CD4-positive, alpha-beta T cell (primary cell): Measurements from ENCODE around the gene RADIL. TPM values are rescaled to one million over a fixed set of nuclear protein-coding genes. Genes with fewer than 3 reads are reported as not detected.

ENCODE experiments used
- ATAC-seq: fragments of 200-7000 bp; cut with Tn5 transposase; one replicate; pipeline ENCODE4 v1.10.0; 2022; ENCODE audit warnings: mild to moderate bottlenecking; ENCODE audit not compliant: poor library complexity
- CTCF ChIA-PET: fragments of 350-600 bp; sonication (Branson Sonifier 250); formaldehyde crosslinking; loops from one replicate; lab custom pipeline; 2021; ENCODE audit warnings: antibody characterized with exemption, inconsistent platforms; lab: Charles Lee
- POLR2A ChIA-PET: fragments of 350-600 bp; sonication (Branson Sonifier 250); formaldehyde crosslinking; loops from one replicate; lab custom pipeline; 2021; ENCODE audit warnings: antibody characterized with exemption, inconsistent platforms; lab: Charles Lee
- DNase-seq, 14 experiments: peaks; one replicate each; pipeline ENCODE4 v3.0.0-alpha.2; 2013 to 2020; ENCODE audit warnings: mixed read lengths in 2 of 14
- H3K27ac ChIP-seq, 2 donors: one replicate each; pipeline versions ENCODE4 v1.5.1 to v1.7.0; 2013; ENCODE audit warnings: low read length in 2 of 2, low read depth in 1 of 2, mild to moderate bottlenecking in 1 of 2
- H3K27me3 ChIP-seq, 2 experiments: 1 replicate in 1 of 2; 2 replicates in 1 of 2; pipeline versions ENCODE4 v1.6.1 to v1.7.0; 2013; ENCODE audit warnings: low read length in 2 of 2, control low read depth in 1 of 2, mild to moderate bottlenecking in 1 of 2, moderate library complexity in 1 of 2; ENCODE audit not compliant: insufficient read depth in 2 of 2, control insufficient read depth in 1 of 2
- H3K36me3 ChIP-seq: one replicate; pipeline ENCODE4 v1.6.1; 2013; ENCODE audit warnings: low read length, control low read depth; ENCODE audit not compliant: insufficient read depth
- H3K4me1 ChIP-seq: one replicate; pipeline ENCODE4 v1.6.1; 2013; ENCODE audit warnings: low read length, control low read depth; ENCODE audit not compliant: insufficient read depth
- H3K4me3 ChIP-seq: one replicate; pipeline ENCODE4 v1.5.1; 2013; ENCODE audit warnings: mild to moderate bottlenecking, low read length, moderate library complexity
- H3K9me3 ChIP-seq, 2 experiments: 1 replicate in 1 of 2; 2 replicates in 1 of 2; pipeline versions ENCODE4 v1.6.1 to v1.7.0; 2013; ENCODE audit warnings: low read length in 2 of 2, mild to moderate bottlenecking in 2 of 2, control low read depth in 1 of 2, moderate library complexity in 1 of 2; ENCODE audit not compliant: control insufficient read depth in 1 of 2, insufficient read depth in 1 of 2
- H3K27ac Mint-ChIP-seq: one replicate; pipeline ENCODE4 v1.8.0; 2020; ENCODE audit warnings: mixed read lengths
- H3K27me3 Mint-ChIP-seq: one replicate; pipeline ENCODE4 v1.8.0; 2021; ENCODE audit warnings: mixed read lengths
- H3K36me3 Mint-ChIP-seq: one replicate; pipeline ENCODE4 v1.8.0; 2021; ENCODE audit warnings: low read depth, mixed read lengths
- H3K4me1 Mint-ChIP-seq: one replicate; pipeline ENCODE4 v1.8.0; 2021; ENCODE audit warnings: low read depth, mixed read lengths
- H3K4me3 Mint-ChIP-seq: one replicate; pipeline ENCODE4 v1.8.0; 2020; ENCODE audit warnings: mild to moderate bottlenecking, mixed read lengths
- H3K9me3 Mint-ChIP-seq: one replicate; pipeline ENCODE4 v1.8.0; 2020; ENCODE audit warnings: mixed read lengths
- intact Hi-C, 2 experiments: fragments of 100-400 bp; cut with DNase I in 1 of 2; cut with micrococcal nuclease in 1 of 2; formaldehyde crosslinking; loops; one replicate each; pipeline versions ENCODE4 v1.15.1 to v1.9.0; 2023 to 2025; cut with DNase I, micrococcal nuclease
- total RNA-seq, 174 experiments: library from RNA in 2 of 174; stranded (reverse) in 2 of 174; gene quantifications; one replicate each; pipeline ENCODE4 v1.2.3 and lab custom pipeline; 2021 to 2026
- TF ChIP-seq, protein P1 (sequence below): fragments of 200-600 bp; IDR thresholded peaks from one replicate; pipeline ENCODE4 v1.8.0; 2022; ENCODE audit warnings: antibody characterized with exemption, mild to moderate bottlenecking

RADIL gene
- total RNA-seq, 2 experiments from 2014 or later: not detected

DNA sequence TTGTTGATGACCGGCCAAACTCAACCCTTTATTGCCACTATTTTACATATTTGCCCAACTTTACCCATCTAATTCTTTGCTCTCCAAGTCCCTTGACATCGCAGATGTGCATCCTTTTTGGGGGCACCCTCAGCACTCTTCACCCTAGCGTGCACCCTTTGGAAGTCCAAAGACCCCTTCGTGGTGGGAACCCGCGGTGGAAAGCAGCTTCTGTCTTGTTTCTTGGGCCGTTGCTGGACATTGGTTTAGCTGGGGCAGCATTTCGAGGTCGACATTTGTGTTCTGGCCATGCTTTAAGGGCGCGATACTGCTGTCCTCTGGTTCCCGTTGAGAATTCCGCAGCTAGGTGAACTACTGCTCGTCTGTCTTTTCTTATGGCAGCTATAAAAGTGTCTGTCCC is 21.4 kb downstream of the RADIL start:
- Mint-ChIP-seq H3K4me3 (peak overlapping the region; percentile 4), H3K4me1 (no peaks in the 10 kb centered on the region), H3K9me3 (no peaks in the 10 kb centered on the region), H3K36me3 (no peaks in the 10 kb centered on the region), H3K27me3 (peaks cover 81% of the 10 kb centered on the region), H3K27ac (no peak overlapping the region)
- Histone ChIP-seq H3K9me3 (peaks cover 6 to 10% of the 10 kb centered on the region in 2 experiments), H3K4me1 (peaks cover 8% of the 10 kb centered on the region), H3K4me3 (no peak overlapping the region), H3K27me3 (peaks cover 19 to 33% of the 10 kb centered on the region in 2 experiments), H3K27ac (no peak overlapping the region), H3K36me3 (no peaks in the 10 kb centered on the region)
- ATAC-seq (no peak), DNase-seq (no peak)
- ChIA-PET CTCF (no interaction called here), POLR2A (no interaction called here)
- intact Hi-C loops: no loop called here
- TF ChIP-seq, protein P1, sequence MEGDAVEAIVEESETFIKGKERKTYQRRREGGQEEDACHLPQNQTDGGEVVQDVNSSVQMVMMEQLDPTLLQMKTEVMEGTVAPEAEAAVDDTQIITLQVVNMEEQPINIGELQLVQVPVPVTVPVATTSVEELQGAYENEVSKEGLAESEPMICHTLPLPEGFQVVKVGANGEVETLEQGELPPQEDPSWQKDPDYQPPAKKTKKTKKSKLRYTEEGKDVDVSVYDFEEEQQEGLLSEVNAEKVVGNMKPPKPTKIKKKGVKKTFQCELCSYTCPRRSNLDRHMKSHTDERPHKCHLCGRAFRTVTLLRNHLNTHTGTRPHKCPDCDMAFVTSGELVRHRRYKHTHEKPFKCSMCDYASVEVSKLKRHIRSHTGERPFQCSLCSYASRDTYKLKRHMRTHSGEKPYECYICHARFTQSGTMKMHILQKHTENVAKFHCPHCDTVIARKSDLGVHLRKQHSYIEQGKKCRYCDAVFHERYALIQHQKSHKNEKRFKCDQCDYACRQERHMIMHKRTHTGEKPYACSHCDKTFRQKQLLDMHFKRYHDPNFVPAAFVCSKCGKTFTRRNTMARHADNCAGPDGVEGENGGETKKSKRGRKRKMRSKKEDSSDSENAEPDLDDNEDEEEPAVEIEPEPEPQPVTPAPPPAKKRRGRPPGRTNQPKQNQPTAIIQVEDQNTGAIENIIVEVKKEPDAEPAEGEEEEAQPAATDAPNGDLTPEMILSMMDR: no peak

DNA sequence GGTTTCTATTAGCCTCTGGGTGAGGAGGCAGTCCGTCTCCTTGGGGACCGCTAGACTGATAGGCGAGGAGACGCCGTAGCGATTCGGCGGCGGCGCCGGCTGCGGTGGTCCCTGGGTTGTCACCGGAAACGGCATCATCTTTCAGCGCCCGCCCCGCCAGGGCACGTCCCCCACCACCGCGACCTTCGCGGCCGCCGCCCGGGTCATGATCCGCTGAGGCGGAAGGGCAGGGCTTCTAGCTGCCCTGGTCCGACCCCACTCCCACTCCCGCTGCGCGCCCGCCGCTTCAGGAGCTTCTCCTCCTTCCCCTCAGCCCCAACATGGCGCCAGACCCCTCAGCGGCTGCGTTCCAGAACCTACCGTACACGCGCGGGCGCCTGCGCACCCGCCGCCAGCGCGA is 21.8 kb downstream of the RADIL start, which contains the start of gene PAPOLB:
Gene PAPOLB, minus strand, starts transcription at position 358 of the 400 bp plus-strand sequence. Its CDS starts 220 bp downstream, at position 138.
- Mint-ChIP-seq H3K27me3 (peaks cover 83% of the 10 kb centered on the region), H3K27ac (no peak within 1 kb of the TSS), H3K36me3 (no peaks in the 10 kb centered on the region), H3K9me3 (no peaks in the 10 kb centered on the region), H3K4me3 (peak within 1 kb of the TSS; percentile 14), H3K4me1 (no peaks in the 10 kb centered on the region)
- TF ChIP-seq, protein P1: no peak
- DNase-seq: peak in 1 of 14 experiments; percentile 8
- ChIA-PET CTCF (no interaction called here), POLR2A (no interaction called here)
- Histone ChIP-seq H3K4me3 (peak within 1 kb of the TSS; percentile 7), H3K27ac (no peak within 1 kb of the TSS), H3K4me1 (peaks cover 8% of the 10 kb centered on the region), H3K36me3 (no peaks in the 10 kb centered on the region), H3K9me3 (peaks cover 6 to 10% of the 10 kb centered on the region in 2 experiments), H3K27me3 (peaks cover 19 to 33% of the 10 kb centered on the region in 2 experiments)
- intact Hi-C loops: no loop called here
- ATAC-seq: peak; percentile 17

DNA sequence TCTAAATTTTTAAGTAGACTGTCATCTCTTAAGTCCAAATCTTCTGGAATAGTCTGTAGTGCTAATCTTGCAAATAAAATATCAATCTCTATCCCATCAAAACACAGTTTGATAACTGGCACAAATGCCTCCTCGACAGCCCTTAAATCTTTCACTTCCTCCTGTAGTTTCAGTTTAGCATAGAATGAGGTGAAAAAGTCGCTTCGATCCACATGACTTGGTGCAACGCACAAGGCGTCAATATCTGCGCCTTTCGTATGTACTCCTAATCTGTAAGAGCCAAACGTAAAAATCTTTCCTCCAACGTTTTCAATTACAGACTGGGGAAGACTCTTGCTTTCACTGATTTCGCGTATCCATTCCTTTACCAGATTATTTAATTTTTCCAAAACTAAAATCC is 22.3 kb downstream of the RADIL start:
- ChIA-PET POLR2A (no interaction called here), CTCF (no interaction called here)
- Histone ChIP-seq H3K36me3 (no peaks in the 10 kb centered on the region), H3K4me3 (peak overlapping the region; percentile 7), H3K9me3 (peaks cover 6 to 10% of the 10 kb centered on the region in 2 experiments), H3K27me3 (peaks cover 19 to 33% of the 10 kb centered on the region in 2 experiments), H3K4me1 (peaks cover 8% of the 10 kb centered on the region), H3K27ac (no peak overlapping the region)
- DNase-seq (no peak), ATAC-seq (no peak)
- H3K36me3 Mint-ChIP-seq: no peaks in the 10 kb centered on the region
- TF ChIP-seq, protein P1: no peak
- H3K9me3 Mint-ChIP-seq: no peaks in the 10 kb centered on the region
- no peak overlapping the region for H3K27ac Mint-ChIP-seq
- H3K4me1 Mint-ChIP-seq: no peaks in the 10 kb centered on the region
- intact Hi-C loops: no loop called here
- peak overlapping the region; percentile 14 for H3K4me3 Mint-ChIP-seq
- H3K27me3 Mint-ChIP-seq: peaks cover 79% of the 10 kb centered on the region
